Endothelial cell of umbilical vein (primary cell): ENCODE measurements around the gene PNLDC1. TPM values are rescaled to one million over a fixed set of nuclear protein-coding genes. Genes with fewer than 3 reads are reported as not detected.

Experiments
- BruUV-seq: library from RNA; stranded (reverse); fragments of 400-500 nt; replicated peaks from 2 replicates; lab custom pipeline; 2021; lab: Mats Ljungman, UMichigan
- CTCF ChIA-PET: fragments of 300-600, 350-600 bp; sonication (Branson Sonifier 250); formaldehyde crosslinking; loops from one replicate; lab custom pipeline; 2021; ENCODE audit warnings: antibody characterized with exemption, inconsistent platforms; lab: Charles Lee
- POLR2A ChIA-PET: fragments of 300-600, 350-600 bp; sonication (Branson Sonifier 250); formaldehyde crosslinking; loops from one replicate; lab custom pipeline; 2021; ENCODE audit warnings: antibody characterized with exemption, inconsistent platforms; lab: Charles Lee
- DNase-seq: peaks from one replicate; pipeline ENCODE4 v3.0.0-alpha.2; 2011; ENCODE audit warnings: low read depth, low spot score
- FAIRE-seq: peaks from 2 replicates; lab custom pipeline; 2011; peaks lifted over from hg19 to GRCh38; lab: Jason Lieb, UNC
- H2AFZ ChIP-seq: 2 replicates; pipeline ENCODE4 v1.6.0; 2012; ENCODE audit warnings: low read depth, low read length, control low read depth, inconsistent platforms
- H3K27ac ChIP-seq: 2 replicates; pipeline ENCODE4 v1.5.1; 2011; ENCODE audit warnings: low read depth, mild to moderate bottlenecking, control low read depth, low read length, moderate library complexity; ENCODE audit not compliant: insufficient read depth
- H3K27me3 ChIP-seq, 2 experiments: 2 replicates each; pipeline versions ENCODE4 v1.6.0 to v1.6.1; 2011; ENCODE audit warnings: low read length in 2 of 2, mixed read lengths in 1 of 2; ENCODE audit not compliant: control insufficient read depth in 2 of 2, insufficient read depth in 2 of 2
- H3K36me3 ChIP-seq, 2 experiments: 2 replicates in 1 of 2; 3 replicates in 1 of 2; pipeline ENCODE4 v1.5.1; 2011; ENCODE audit warnings: low read length in 2 of 2, mild to moderate bottlenecking in 1 of 2, moderate library complexity in 1 of 2; ENCODE audit not compliant: control insufficient read depth in 2 of 2, insufficient read depth in 2 of 2; ENCODE audit errors: extremely low read depth in 1 of 2
- H3K4me1 ChIP-seq: 3 replicates; pipeline ENCODE4 v1.5.1; 2011; ENCODE audit warnings: mild to moderate bottlenecking, low read length; ENCODE audit not compliant: control insufficient read depth, insufficient read depth; ENCODE audit errors: extremely low read depth
- H3K4me2 ChIP-seq: 2 replicates; pipeline ENCODE4 v1.6.1; 2011; ENCODE audit warnings: low read length, control low read depth, mixed read lengths; ENCODE audit not compliant: insufficient read depth
- H3K4me3 ChIP-seq, 3 experiments: fragments of 200-600 bp in 1 of 3; sonication (generic), shearing (Covaris generic) in 1 of 3; replicated peaks in 1 of 3; 2 replicates each; pipeline ENCODE4 v1.5.1; 2011 to 2016; ENCODE audit warnings: control low read depth in 3 of 3, low read length in 3 of 3, mild to moderate bottlenecking in 2 of 3, inconsistent platforms in 1 of 3, low read depth in 1 of 3, moderate library complexity in 1 of 3; ENCODE audit not compliant: insufficient read depth in 1 of 3
- H3K79me2 ChIP-seq: 2 replicates; pipeline ENCODE4 v1.6.0; 2012; ENCODE audit warnings: low read length, inconsistent platforms; ENCODE audit not compliant: control insufficient read depth, insufficient read depth
- H3K9ac ChIP-seq: replicated peaks from 2 replicates; pipeline ENCODE3; 2011; ENCODE audit warnings: low read length, control low read depth; ENCODE audit not compliant: insufficient read depth; ENCODE audit errors: extremely low read depth
- H3K9me1 ChIP-seq: replicated peaks from 3 replicates; pipeline ENCODE4 v1.6.0; 2011; ENCODE audit warnings: mild to moderate bottlenecking, low read length; ENCODE audit not compliant: control insufficient read depth, insufficient read depth; ENCODE audit errors: extremely low read depth
- H3K9me3 ChIP-seq: replicated peaks from 2 replicates; pipeline ENCODE4 v1.5.1; 2012; ENCODE audit warnings: low read length, inconsistent platforms; ENCODE audit not compliant: control insufficient read depth, insufficient read depth
- H4K20me1 ChIP-seq: replicated peaks from 2 replicates; pipeline ENCODE3; 2011; ENCODE audit warnings: mild to moderate bottlenecking, low read length; ENCODE audit not compliant: control insufficient read depth, insufficient read depth; ENCODE audit errors: extremely low read depth
- EZH2 ChIP-seq: IDR thresholded peaks from 2 replicates; pipeline ENCODE4 v1.6.1; 2012; ENCODE audit warnings: borderline replicate concordance, low read depth, mild to moderate bottlenecking, moderate library complexity, low read length, inconsistent platforms; ENCODE audit not compliant: severe bottlenecking
- FOS ChIP-seq: IDR thresholded peaks from 2 replicates; pipeline ENCODE4 v1.6.1; 2011; ENCODE audit warnings: mild to moderate bottlenecking, low read length, moderate library complexity, borderline replicate concordance; ENCODE audit not compliant: insufficient read depth
- GATA2 ChIP-seq: IDR thresholded peaks from 2 replicates; pipeline ENCODE4 v1.7.0; 2011; ENCODE audit warnings: low read depth, mild to moderate bottlenecking, moderate library complexity, mixed read lengths, low read length; ENCODE audit not compliant: insufficient read length, insufficient read depth
- JUN ChIP-seq: IDR thresholded peaks from 2 replicates; pipeline ENCODE4 v1.6.1; 2011; ENCODE audit warnings: borderline replicate concordance, low read depth; ENCODE audit not compliant: insufficient read length, insufficient read depth
- MAX ChIP-seq: IDR thresholded peaks from 2 replicates; pipeline ENCODE4 v1.6.1; 2011; ENCODE audit not compliant: insufficient read depth, insufficient read length
- MYC ChIP-seq: IDR thresholded peaks from one replicate; pipeline ENCODE4 v1.6.1; 2011; ENCODE audit warnings: mild to moderate bottlenecking, low read depth, low read length
- POLR2A ChIP-seq: IDR thresholded peaks from 2 replicates; pipeline ENCODE4 v1.6.1; 2012; ENCODE audit warnings: low read depth, mild to moderate bottlenecking, control low read depth, low read length
- POLR2AphosphoS5 ChIP-seq: IDR thresholded peaks from 2 replicates; pipeline ENCODE4 v1.6.1; 2012; ENCODE audit warnings: low read depth, mild to moderate bottlenecking, control low read depth, low read length, moderate library complexity; ENCODE audit not compliant: insufficient read depth
- dilution Hi-C: fragments of 300-500 bp; cut with MboI; formaldehyde crosslinking; loops from one replicate; pipeline ENCODE4 v1.15.0; 2019; ENCODE audit warnings: low sequenced_read_pairs; ENCODE audit not compliant: extremely low pct_ligation_motif_present
- intact Hi-C: fragments of 100-400 bp; cut with micrococcal nuclease; formaldehyde crosslinking; loops from one replicate; pipeline ENCODE4 v1.10.0; 2022
- polyA plus RNA-seq, 4 experiments: library from polyadenylated mRNA; depleted of rRNA in 3 of 4; stranded (reverse) in 3 of 4; unstranded in 1 of 4; fragments of >200 nt; gene quantifications; 2 replicates each; pipeline versions ENCODE4 v1.2.1 to v1.2.3, GENCODE V29; 2011 to 2012; ENCODE audit warnings: missing spikeins in 1 of 4
- total RNA-seq: library from RNA; stranded (reverse); gene quantifications from 2 replicates; pipeline ENCODE4 v1.2.3, GENCODE V29; 2021
- TF ChIP-seq, protein P1 (sequence below), 2 donors: IDR thresholded peaks; 1 replicate in 1 of 2; 2 replicates in 1 of 2; pipeline ENCODE4 v1.5.1; 2011; ENCODE audit warnings: low read length in 2 of 2, mild to moderate bottlenecking in 2 of 2, moderate library complexity in 2 of 2, control low read depth in 1 of 2, inconsistent platforms in 1 of 2, low read depth in 1 of 2; ENCODE audit not compliant: insufficient read depth in 1 of 2; ENCODE audit errors: extremely low read depth in 1 of 2

PNLDC1 gene
- total and polyA plus RNA-seq, 2 donors (not counting 3 experiments of a cell fraction or from before 2014, with no cell fraction given) = not detected

DNA sequence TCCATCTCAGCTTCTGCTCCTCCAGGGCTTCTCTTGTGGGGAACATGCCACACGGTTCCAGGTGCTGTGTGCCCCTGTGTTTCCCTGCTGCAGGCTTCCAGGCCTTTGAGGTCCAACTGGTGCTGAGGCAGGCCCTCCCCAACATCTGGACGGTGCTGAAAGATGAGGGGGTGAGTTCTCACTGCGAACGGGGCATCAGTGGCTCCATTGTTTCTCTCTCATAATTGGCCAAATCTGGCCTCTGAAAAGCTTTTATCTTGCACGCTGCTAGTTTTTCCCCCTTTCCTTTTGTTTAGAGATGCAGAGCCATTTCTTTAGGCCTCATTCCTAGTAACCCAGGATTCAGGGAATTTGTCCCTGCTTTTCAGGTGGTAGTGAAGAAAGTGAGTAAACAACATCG, 8.6 kb downstream of the PNLDC1 start:
- Histone ChIP-seq H3K4me2 (no peak overlapping the region), H4K20me1 (no peaks in the 10 kb centered on the region), H3K36me3 (no peaks in the 10 kb centered on the region), H2AFZ (no peak overlapping the region), H3K9me1 (no peaks in the 10 kb centered on the region), H3K9me3 (no peaks in the 10 kb centered on the region), H3K79me2 (no peaks in the 10 kb centered on the region), H3K27ac (no peak overlapping the region), H3K4me1 (no peaks in the 10 kb centered on the region), H3K9ac (no peak overlapping the region), H3K4me3 (no peak overlapping the region), H3K27me3 (no peaks in the 10 kb centered on the region)
- POLR2A ChIA-PET = no interaction called here
- BruUV-seq = no TSS peak
- dilution Hi-C loops = no loop called here
- no peak for FAIRE-seq
- no peak for TF ChIP-seq MYC
- TF ChIP-seq GATA2 = no peak
- TF ChIP-seq POLR2AphosphoS5 = no peak
- TF ChIP-seq MAX = no peak
- no peak for TF ChIP-seq POLR2A
- no peak for TF ChIP-seq JUN
- TF ChIP-seq, protein P1, sequence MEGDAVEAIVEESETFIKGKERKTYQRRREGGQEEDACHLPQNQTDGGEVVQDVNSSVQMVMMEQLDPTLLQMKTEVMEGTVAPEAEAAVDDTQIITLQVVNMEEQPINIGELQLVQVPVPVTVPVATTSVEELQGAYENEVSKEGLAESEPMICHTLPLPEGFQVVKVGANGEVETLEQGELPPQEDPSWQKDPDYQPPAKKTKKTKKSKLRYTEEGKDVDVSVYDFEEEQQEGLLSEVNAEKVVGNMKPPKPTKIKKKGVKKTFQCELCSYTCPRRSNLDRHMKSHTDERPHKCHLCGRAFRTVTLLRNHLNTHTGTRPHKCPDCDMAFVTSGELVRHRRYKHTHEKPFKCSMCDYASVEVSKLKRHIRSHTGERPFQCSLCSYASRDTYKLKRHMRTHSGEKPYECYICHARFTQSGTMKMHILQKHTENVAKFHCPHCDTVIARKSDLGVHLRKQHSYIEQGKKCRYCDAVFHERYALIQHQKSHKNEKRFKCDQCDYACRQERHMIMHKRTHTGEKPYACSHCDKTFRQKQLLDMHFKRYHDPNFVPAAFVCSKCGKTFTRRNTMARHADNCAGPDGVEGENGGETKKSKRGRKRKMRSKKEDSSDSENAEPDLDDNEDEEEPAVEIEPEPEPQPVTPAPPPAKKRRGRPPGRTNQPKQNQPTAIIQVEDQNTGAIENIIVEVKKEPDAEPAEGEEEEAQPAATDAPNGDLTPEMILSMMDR (IDR thresholded peaks at IDR 0.05; ENCODE audit: extremely low read depth in 1 of 2, insufficient read depth in 1 of 2, low read depth in 1 of 2, low read length in 2 of 2) = no peak
- TF ChIP-seq FOS = no peak
- TF ChIP-seq EZH2 = no peak
- intact Hi-C loops = no loop called here
- CTCF ChIA-PET = no interaction called here
- no peak for DNase-seq
